Stimulated activated CD8-positive, alpha-beta memory T cell treated with anti-CD3 and anti-CD28 coated beads, Interleukin-7, amount 100 ng/mL, for 48 hours (primary cell): Measurements from ENCODE around the gene DUSP1.

Experiments used
- DNase-seq, 2 donors: peaks; one replicate each; pipeline ENCODE4 v3.0.0-alpha.2; 2020; ENCODE audit warnings: low read depth in 1 of 2; ENCODE audit errors: extremely low read depth in 1 of 2

DUSP1 gene

DNA sequence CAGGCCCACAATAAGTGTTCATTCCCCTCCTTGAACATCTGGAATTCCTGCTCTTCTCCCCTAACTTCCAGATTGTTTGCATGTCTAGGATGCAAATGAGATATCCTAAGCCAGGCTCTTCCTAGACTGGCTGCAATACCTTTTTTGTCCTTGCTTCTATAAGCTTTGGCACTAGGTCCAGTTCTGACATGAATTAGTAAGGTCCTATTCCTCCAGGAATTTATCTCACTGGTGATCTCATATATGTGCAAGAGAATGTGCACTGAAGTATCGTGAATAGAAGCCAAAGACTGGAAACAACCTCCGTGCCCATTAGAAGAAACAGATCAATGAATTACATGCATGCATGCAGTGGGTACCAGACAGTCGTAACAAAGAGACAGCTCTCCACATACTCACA lies 25.2 kb downstream of the DUSP1 start:
- DNase-seq, result no peak

GRCh38 chr5:172745406-172745805 lies 25.6 kb downstream of the DUSP1 start:
- DNase-seq, result no peak

DNA sequence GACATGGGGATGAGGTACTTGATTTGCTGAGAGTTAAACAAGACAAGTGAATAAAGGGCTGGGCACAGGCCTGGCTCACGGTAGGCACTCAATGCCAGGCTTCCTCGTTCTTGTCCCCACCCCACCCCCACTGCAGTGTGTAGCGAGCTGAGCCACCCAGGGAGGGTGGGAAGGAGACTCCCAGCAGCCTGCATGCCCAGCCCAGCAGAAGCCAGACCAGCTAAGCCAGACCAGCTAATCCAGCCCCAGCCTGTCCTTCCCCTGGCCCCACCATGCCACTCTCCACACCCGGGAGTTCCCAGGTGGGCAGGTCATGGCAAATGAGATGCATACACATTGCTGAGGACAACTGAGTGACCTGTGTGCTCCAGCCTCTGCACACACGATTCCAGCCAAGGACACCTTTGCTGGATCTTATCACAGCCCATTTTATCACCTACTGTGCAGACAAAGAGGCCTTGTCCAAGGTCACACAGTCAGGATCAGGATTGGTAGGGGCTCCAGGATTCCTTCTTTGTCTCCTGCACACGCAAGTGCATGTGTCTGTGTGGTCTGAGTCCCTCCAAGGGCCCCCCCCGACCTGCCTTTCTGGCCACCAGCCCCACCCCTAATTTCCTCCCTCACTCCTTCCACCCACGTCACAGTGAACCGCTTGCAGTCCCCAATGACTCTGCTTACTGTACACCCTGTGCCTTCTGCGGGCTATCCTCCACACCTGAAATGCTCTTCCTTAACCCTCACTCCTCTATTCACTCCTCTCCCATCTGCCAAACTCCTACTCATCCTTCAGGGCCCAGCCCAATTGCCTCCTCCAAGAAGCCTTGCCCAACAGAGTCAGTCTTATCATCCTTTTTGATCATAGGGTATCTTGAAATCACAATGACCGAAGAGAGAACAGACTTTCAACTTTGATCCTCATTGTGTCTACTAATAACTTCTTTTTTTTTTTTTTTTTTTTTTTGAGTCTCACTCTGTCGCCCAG lies 26.6 kb downstream of the DUSP1 start:
- DNase-seq, result no peak

GRCh38 chr5:172743112-172743959 lies 27.7 kb downstream of the DUSP1 start:
- no peak for DNase-seq

DNA sequence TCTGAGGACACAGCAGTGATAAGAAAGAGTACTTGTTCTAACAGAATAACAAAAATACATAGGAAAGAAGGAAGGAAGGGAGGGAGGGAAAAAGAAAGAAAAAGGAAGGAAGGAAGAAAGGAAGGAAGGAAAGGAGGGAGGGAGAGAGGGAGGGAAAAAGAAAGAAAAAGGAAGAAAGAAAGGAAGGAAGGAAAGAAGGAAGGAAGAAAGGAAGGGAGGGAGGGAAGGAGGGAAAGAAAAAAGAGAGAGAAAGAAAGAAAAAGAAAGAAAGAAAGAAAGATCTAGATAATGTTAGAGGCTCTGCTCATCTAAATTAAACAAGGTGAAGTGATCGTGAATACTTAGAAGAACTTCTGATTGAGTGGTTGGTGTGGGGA lies 29.8 kb downstream of the DUSP1 start:
- DNase-seq, result no peak

DNA sequence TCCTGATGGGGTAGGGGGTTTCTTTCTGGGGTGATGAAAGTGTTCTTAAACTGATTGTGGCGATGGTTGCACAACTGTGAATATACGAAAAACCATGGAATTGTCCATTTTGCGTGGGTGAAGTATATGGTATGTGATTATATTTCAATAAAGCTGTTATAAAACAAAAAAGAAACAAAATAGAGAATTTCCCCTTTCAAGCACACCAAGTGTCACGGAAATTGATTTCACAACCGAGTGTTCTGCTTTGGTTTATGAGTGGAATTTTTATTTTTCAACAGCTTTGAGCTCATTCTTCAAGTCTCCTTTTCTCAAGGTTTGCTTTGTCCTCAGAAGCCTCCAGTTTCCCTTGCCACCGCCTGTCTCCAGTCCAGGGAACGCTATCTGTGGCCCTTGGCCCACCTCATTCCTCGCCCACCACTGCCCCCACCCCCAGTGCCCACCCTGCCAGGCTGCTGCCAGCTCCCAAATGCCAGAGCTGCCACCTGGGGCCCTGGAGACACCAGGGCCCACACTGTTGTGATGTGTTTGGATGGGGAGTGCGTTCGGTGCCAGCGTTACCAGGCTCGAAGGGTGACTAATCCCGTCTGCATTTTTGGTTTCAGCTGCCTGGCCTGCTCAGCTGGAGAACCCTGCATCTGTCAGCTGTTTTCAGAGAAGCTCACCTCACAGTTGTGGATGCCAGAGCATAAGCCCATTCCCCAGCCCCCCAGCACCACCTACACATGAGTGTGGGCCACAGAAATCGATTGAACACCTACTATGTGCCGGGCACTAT lies 30.4 kb downstream of the DUSP1 start:
- no peak for DNase-seq

DNA sequence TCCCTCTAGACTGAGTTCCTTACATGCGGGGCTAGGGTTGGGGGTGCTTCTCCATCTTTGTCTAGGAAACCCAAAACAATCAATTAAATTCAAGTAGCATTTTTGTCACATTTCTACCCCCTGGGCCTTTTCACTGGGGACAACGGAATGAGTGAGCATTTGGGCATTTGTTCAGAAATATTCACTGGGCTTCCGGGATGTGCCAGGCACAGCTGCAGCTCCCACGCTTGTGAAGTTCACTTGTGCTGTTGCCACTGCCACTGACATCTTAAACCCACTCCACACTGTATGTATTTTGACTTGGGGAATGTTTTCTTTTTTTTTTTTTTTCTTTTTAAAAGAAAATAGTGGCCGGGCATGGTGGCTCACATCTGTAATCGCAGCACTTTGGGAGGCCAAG lies 31.6 kb downstream of the DUSP1 start:
- no peak for DNase-seq

DNA sequence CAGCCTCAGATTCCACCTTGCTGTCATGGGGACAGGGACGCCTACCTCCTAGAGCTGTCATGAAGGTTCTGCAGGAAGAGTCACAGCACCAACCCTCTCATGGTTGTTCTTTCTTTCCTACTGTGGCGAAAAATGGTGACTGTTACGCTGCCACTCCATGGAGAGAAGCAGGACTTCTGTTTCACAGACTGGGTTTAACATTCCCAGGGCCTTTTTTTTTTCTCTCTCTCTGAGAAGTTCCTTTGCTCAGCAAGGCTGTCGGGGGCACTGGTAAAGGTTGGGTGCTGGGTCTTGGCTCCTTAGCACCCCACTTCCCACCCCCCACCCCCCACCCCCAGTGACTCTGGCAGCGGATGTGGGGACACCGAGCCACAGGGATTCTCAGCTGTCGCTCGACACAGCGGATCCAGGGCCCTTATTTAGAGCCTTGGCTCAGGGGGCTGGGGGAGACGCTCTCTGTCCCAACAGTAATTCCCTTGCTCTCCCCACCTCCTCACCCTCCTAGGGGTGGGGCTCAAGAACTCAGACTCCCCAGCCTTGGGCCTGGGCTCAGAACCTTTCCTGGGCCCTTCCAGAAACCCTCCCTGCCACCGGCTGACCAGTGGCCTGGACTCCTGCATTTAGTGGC lies 34.4 kb downstream of the DUSP1 start:
- DNase-seq, result no peak

DNA sequence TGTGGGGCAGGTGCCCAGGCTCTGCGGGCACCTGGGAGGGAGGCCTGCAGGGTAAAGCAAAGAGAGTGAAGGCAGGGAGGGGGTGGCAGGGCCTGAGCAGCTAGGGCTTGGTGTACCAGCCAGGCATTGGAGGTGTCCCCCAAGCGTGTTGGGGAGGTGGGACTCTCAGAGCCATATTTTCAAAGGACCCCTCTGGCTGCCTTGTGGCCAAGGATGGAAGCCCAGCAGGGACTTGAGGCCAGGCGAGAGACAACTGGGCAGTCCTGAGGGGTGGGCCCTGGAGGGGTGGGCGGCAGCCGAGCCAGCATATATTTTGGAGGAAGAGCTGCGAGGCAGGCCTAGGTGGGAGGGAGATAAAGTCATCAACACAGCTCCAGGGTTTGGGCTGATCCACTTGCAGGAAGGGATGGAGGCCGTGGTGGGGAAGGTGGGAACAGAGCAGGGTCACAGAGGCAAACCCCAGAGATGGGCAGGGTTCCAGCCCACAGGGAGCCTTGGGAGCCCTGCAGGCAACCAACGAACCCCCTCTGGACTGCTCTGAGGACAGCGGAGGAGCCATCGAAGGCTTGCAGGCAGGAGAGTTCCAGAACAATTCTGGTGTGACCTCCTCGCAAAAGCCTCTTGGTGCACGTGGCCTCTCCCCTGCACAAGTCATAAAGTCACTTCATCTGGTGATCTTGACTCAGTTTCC lies 35.7 kb downstream of the DUSP1 start:
- no peak for DNase-seq

GRCh38 chr5:172733974-172734346 lies 37.0 kb downstream of the DUSP1 start:
- DNase-seq, result no peak

GRCh38 chr5:172733131-172733973 lies 37.6 kb downstream of the DUSP1 start:
- DNase-seq, result no peak

DNA sequence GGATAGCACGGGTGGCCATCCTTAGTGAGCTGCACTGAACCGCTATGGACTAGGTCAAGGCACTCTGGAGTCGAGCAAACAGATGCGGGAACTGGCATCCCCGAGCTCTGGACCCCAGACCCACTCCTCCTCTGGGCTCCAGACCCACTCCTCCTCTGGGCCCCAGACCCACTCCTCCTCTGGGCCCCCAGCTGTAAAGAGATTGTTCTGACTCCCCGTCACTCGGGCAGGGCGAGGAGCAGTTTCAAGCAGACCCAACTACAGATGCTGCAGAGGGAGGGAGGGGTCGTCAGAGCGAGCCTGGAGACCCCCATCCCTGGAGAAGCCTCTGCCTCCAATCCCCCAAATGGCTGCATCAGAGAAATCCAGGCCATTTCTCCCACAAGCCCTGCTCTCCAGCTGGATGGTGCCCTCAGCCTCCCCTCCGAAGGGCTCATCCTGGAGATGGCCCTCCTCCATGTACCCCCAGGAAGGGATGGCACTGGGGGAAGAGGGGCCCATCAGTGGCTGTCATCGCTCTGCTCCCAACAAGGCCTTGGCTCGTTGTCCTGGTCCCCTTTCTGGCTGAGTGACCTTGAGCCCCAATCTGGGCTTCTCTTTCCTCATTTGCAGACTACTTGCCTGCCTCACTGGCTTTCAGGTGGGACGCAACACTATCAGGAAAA lies 38.7 kb downstream of the DUSP1 start:
- DNase-seq, result no peak

DNA sequence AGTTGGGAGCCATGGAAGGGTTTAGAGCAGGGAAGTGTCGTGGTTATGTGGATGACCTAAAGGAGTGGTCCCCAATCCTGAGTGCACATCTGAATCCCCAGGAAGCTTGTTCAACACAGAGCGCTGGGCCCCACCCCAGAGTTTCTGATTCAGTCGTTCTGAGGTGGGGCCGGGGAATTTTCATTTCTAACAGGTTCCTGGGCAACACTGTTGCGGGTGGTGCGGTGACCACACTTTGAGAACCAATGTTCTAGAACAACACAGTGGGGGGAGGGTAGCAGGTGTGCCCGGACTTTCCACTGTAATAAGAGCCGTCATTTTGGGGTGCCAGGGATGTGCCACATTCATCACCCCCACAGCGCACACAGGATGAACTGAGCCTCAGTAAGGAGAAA lies 39.3 kb downstream of the DUSP1 start:
- no peak for DNase-seq

DNA sequence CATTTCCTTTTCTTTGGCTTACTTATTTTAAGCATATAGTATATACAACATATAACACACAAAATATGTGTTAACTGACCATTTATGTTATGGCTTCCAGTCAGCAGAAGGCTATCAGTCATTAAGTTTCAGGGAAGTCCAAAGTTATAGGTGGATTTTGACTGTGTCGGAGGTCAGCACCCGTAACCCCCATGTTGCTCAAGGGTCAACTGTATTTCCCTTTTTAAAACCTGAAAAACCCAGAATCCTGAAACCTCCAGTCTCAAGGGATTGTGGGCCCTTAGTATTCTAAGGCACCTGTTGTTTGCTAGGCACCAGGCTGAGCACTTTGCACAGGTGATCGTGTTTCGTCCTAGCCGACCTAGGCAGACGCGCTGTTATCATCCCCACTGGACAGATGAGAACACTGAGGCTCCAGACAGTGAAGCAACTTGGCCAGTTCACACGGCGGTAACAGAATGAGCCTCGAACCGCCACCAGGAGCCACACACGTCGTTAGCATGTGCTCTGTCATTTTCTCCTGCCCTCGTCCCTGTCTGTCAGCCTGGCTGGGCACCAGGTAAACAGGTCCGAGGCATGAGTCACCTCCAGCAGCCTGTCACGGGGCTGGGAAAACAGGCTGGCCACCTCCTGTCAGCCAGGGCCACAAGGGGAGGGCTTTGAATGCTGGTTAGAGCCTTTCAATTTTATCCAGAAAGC lies 39.9 kb downstream of the DUSP1 start:
- no peak for DNase-seq

DNA sequence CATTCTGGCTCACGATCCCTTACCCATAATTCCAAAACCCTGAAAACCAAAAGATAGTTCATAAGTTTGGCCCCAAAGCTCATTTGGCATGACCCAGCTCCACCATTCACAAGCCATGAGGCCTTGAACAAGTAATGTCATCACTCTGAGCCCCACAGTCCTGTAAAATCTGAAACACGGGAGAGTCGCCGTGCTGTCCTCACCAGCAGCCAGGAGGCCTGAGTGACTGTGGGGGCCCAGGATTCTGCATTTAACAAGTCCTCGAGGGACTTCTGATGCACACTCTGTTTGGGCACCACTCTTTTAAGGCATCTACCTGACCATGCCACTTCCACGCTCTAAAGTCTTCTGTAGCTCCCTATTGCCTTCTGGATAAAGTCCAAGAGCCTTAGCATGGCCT lies 40.8 kb downstream of the DUSP1 start:
- DNase-seq, result no peak

DNA sequence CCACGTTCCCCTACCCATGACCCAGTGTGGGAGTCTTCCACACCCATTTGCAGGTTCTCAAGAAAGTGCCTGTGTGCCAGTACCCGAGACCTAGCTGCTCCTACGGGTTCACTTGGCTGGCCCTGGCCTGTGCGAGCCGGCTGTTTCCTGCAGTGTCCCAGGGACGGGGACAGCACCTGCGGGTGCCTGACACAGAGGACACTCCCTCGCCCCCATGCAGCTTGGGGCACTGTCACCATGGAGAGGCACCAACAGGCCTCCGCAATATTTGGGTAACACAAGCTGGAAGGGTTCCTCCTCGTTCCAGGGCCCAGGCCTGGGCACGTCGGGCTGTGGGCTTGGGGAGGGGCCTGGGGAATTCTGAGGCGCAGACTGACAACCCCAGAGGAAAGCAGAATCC lies 41.4 kb downstream of the DUSP1 start:
- no peak for DNase-seq

- DNase-seq, result no peak
Observed at GRCh38 chr5:172728481-172729241, 42.3 kb downstream of the DUSP1 start.
